GM11168 (cell line): ENCODE measurements around the gene ATXN1.
"Not testable (repeated sequence)": the region's sequence is repeated elsewhere in the genome, so short reads cannot be mapped to it uniquely, and the experiment has no call there.

Experiments
- in situ Hi-C: fragments of 300-500 bp; cut with MboI; formaldehyde crosslinking; loops from one replicate; pipeline ENCODE4 v1.12.0; 2022; ENCODE audit warnings: low sequenced_read_pairs; ENCODE audit not compliant: unreplicated experiment

The ATXN1 gene

DNA sequence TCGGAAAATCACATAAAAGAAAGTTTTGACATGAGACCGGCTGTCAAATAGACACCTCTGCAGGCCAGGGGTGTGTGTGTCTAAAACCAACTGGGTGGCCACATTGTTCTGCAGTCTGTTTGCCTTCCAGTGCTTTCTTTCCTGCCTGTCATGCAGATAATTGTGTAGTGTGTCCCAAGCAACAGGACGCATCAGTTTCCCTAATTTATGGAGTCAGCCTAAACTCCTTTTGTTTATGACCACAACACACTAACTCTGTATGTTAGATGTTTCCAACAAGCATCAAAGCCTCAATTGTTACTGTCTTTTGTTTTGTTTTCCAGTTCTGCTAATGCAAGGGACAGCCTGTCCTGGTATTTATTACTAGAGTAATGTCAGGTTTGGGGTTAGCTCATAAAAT is 205.7 kb downstream of the ATXN1 start:
- in situ Hi-C loops, result no loop called here

DNA sequence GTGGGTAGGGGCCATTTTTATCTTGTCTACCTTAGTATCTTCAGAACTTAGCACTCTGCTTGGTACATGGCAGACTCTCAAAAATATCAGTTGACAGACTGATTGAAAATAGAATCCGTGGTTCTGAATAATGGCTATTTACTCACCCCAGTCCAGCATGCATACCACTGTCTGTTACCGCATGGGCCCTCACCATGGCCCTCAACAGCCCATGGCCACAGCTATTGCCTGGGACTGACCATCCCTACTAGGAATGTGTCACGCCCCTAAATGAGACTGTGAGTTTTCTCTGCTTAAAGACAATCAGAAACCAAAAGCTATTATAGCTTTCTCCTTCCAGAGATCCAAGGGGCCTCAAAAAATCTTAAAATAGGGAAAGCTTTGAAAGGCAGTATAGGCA is 207.7 kb downstream of the ATXN1 start:
- in situ Hi-C loops, result no loop called here

DNA sequence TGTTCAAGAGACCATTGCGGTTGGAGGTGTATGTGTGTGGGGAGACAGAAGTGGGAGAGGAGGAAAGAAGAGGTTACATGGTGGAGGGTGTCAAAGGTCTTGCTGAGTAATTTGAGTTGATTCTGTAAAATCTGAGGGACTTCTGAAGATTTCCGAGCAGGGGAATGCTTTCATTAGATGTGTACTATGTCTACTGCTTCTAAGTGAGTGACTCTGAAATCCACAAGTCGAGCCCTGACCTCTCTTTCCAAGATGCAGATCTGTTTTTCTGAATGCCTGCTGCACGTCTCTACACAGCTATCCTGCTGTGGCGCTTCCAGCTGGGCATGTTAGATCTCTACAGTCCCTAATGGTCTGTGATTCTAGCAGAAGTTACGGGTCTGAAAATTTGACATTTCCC is 209.8 kb downstream of the ATXN1 start:
- in situ Hi-C loops, result no loop called here

- in situ Hi-C loops, result no loop called here
Measured at GRCh38 chr6:16548121-16548520, 213.1 kb downstream of the ATXN1 start.

GRCh38 chr6:16547587-16547986 is 213.7 kb downstream of the ATXN1 start:
- in situ Hi-C loops, result no loop called here

DNA sequence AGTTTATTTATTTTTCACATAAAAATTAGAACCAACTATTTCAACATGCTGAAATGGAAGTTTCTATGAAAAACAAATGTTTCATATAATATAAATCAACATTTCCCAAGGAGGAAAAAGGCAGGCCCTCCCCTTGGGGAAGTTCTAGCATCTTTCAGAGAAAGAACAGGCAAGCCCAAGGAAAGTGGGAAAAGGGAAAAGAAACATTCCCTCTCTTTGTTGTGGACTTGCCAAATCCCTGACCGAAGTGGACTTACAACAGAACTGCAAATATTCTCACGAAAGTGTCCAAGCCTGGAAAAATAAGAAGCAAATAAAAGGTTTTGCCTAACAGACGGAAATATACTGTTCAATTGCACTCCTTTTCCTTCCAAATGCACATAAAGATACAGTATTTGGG is 214.4 kb downstream of the ATXN1 start:
- in situ Hi-C loops, result no loop called here

DNA sequence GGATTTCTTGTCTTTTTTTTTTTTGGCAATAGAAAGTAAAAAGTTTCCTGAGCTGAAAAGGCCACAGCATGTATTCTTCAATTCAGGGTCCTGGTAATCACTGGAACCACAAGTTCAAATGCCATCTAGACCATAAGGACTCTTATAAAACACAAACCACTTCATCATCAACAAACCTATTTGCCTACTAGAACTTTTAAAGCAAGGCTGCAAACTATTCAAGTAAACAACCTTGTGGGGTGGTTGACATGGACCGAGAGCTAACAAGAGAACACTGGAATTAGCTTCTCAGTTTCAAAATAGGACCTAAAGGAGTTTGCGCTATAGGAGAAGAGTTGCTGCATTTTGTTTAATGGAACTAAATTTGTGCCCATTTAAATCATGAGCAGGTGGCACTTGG is 215.9 kb downstream of the ATXN1 start:
- in situ Hi-C loops, result no loop called here

- in situ Hi-C loops, result no loop called here
Measured at GRCh38 chr6:16544521-16544920, 216.7 kb downstream of the ATXN1 start.

- in situ Hi-C loops, result no loop called here
Measured at GRCh38 chr6:16544006-16544405, 217.3 kb downstream of the ATXN1 start.

DNA sequence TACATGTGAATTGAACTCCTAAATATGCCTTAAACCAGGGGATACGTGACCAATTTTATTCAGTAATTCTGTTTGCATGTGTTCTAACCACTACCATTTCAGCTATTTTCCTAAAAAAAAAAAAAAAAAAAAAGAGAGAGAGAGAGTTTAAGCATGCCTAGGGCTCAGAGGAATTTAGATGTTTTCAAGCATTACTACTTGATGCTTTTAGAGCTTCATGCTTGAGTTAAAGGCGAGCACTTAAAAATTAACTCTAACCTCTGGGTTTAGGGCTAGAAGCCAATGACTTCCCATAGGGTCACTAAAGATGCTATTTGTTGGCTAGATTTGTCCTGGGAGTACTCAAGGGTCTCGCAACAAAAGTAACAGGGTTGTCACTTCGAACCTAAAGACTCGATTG is 217.7 kb downstream of the ATXN1 start:
- in situ Hi-C loops, result no loop called here

- in situ Hi-C loops, result no loop called here
Measured at GRCh38 chr6:16542070-16542469, 219.2 kb downstream of the ATXN1 start.

GRCh38 chr6:16540804-16541752 is 220.2 kb downstream of the ATXN1 start:
- in situ Hi-C loops, result no loop called here

- in situ Hi-C loops, result not testable (repeated sequence)
Measured at GRCh38 chr6:16540383-16540782, 220.9 kb downstream of the ATXN1 start.

GRCh38 chr6:16539086-16539931 is 222.0 kb downstream of the ATXN1 start:
- in situ Hi-C loops, result no loop called here

GRCh38 chr6:16535564-16535963 is 225.7 kb downstream of the ATXN1 start:
- in situ Hi-C loops, result no loop called here

DNA sequence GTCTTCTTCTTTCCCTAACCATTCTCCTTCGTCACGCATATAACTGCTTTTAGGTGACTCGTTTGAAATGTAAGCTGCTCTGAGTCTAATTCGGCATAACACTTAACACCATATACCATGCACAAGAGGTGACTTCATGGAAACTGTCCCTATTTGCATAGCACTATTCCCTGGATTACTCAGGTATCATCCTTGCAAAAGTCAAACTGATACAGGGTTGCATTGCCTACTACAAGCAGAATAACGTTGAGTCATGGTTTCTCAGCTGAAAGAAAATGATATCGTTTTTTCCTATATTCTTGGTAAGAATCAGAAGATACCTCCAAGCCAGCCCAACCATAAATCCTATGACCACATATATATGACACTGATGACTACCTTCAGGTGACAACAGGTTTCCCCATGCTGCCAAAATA is 227.5 kb downstream of the ATXN1 start:
- in situ Hi-C loops, result no loop called here

GRCh38 chr6:16533210-16533609 is 228.1 kb downstream of the ATXN1 start:
- in situ Hi-C loops, result no loop called here

DNA sequence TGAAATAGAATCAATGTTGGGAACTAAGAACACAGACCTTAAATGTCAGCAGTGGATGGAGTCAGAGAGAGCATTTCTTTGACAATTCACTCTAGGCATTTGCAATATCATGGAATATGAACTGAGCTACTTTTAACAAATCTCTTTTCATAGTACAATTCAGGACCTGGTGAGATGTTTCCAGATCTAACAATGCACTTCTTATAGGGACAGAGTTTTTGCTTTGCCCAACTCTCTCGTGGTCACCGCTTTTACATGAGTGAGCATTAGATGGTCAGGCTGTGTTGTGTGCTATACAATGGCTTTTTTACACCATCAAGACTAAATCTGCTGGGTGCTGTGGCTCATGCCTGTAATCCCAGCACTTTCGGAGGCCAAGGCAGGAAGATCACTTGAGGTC is 233.6 kb downstream of the ATXN1 start:
- in situ Hi-C loops, result no loop called here

- in situ Hi-C loops, result no loop called here
Measured at GRCh38 chr6:16524380-16524707, 236.9 kb downstream of the ATXN1 start.

- in situ Hi-C loops, result no loop called here
Measured at GRCh38 chr6:16523606-16524379, 237.5 kb downstream of the ATXN1 start.

- in situ Hi-C loops, result no loop called here
Measured at GRCh38 chr6:16522937-16523336, 238.3 kb downstream of the ATXN1 start.
